Cortex of kidney (tissue), 1 donor: ENCODE data around the gene IL32.

Source experiments
- DNase-seq: peaks from one replicate; lab custom pipeline; 2025; lab: John Stamatoyannopoulos, UW

Gene IL32

GRCh38 chr16:3115561-3115960 lies 50.1 kb downstream of the IL32 start:
- no peak for DNase-seq

GRCh38 chr16:3118204-3118790 lies 52.9 kb downstream of the IL32 start:
- DNase-seq: no peak

- no peak for DNase-seq
Measured at GRCh38 chr16:3118846-3119245, 53.4 kb downstream of the IL32 start.
